Frontal cortex (tissue), 4 donors: ENCODE data around the gene TEX12. TPM values are rescaled to one million over a fixed set of nuclear protein-coding genes. Genes with fewer than 3 reads are reported as not detected.
"Not testable (repeated sequence)": the region's sequence is repeated elsewhere in the genome, so short reads cannot be mapped to it uniquely, and the experiment has no call there.

Source experiments
- DNase-seq, 2 donors: peaks; one replicate each; pipeline ENCODE4 v3.0.0; 2012; ENCODE audit warnings: low spot score in 2 of 2
- FAIRE-seq: peaks from 2 replicates; lab custom pipeline; 2012; peaks lifted over from hg19 to GRCh38; lab: Jason Lieb, UNC
- total RNA-seq: library from RNA; depleted of rRNA; stranded (reverse); fragments of >200 nt; gene quantifications from one replicate; pipeline ENCODE4 v1.2.3, GENCODE V29; 2014
- donor health status: control.
- donor health status: control.
- donor health status: control.

Gene TEX12
- total RNA-seq, 1 donor from 2014 or later = not detected

GRCh38 chr11:112162761-112163546 lies 4.2 kb upstream of the TEX12 start:
- FAIRE-seq = no peak
- no peak for DNase-seq

GRCh38 chr11:112163875-112164685 lies 3.1 kb upstream of the TEX12 start, which contains the start of gene IL18:
TSS of gene IL18 (minus strand) at chr11:112164094. CDS start at chr11:112155053, 9,041 bp downstream.
- FAIRE-seq (no peak), DNase-seq (no peak)

GRCh38 chr11:112165049-112165448 lies 2.1 kb upstream of the TEX12 start:
- FAIRE-seq = no peak
- no peak for DNase-seq

- FAIRE-seq (no peak), DNase-seq (no peak)
These were observed 610 bp upstream of the TEX12 start for GRCh38 chr11:112166562-112166961.

- DNase-seq = no peak
- no peak for FAIRE-seq
These were observed 5.3 kb downstream of the TEX12 start for GRCh38 chr11:112172362-112172994.

GRCh38 chr11:112173152-112173551 lies 6.0 kb downstream of the TEX12 start:
- FAIRE-seq = no peak

GRCh38 chr11:112174789-112175598 lies 7.8 kb downstream of the TEX12 start, which contains the start of gene BCO2:
TSS of gene BCO2 (plus strand) at chr11:112175512. CDS start at chr11:112175602, 90 bp downstream.
- DNase-seq (peak; percentile 60 to 62), FAIRE-seq (peak; percentile 61)

More at GRCh38 chr11:112173152-112173551, 6.0 kb downstream of the TEX12 start:
- DNase-seq = no peak

GRCh38 chr11:112175599-112175952 lies 8.4 kb downstream of the TEX12 start:
- DNase-seq (no peak), FAIRE-seq (no peak)

- no peak for DNase-seq
- no peak for FAIRE-seq
These were observed 8.9 kb downstream of the TEX12 start for GRCh38 chr11:112176077-112176476.

GRCh38 chr11:112177589-112177988 lies 10.4 kb downstream of the TEX12 start:
- DNase-seq (no peak), FAIRE-seq (no peak)

- FAIRE-seq (no peak), DNase-seq (no peak)
These were observed 11.3 kb downstream of the TEX12 start for GRCh38 chr11:112178428-112178827.

- FAIRE-seq = no peak
- DNase-seq = no peak
These were observed 11.8 kb downstream of the TEX12 start for GRCh38 chr11:112178936-112179335.

GRCh38 chr11:112179601-112180000 lies 12.4 kb downstream of the TEX12 start:
- DNase-seq (no peak), FAIRE-seq (no peak)

- no peak for DNase-seq
- no peak for FAIRE-seq
These were observed 15.7 kb downstream of the TEX12 start for GRCh38 chr11:112182867-112183266.

- FAIRE-seq (no peak), DNase-seq (no peak)
These were observed 18.7 kb downstream of the TEX12 start for GRCh38 chr11:112185883-112186282.

GRCh38 chr11:112186304-112186703 lies 19.1 kb downstream of the TEX12 start:
- DNase-seq = no peak
- FAIRE-seq = no peak

GRCh38 chr11:112195113-112195512 lies 27.9 kb downstream of the TEX12 start:
- DNase-seq, FAIRE-seq: not testable (repeated sequence)

- DNase-seq (no peak), FAIRE-seq (no peak)
These were observed 28.8 kb downstream of the TEX12 start for GRCh38 chr11:112195951-112196351.

- FAIRE-seq (no peak), DNase-seq (no peak)
These were observed 29.4 kb downstream of the TEX12 start for GRCh38 chr11:112196519-112197087.
